Measurements from ENCODE around the gene FRS2.

The FRS2 gene

GRCh38 chr12:69467366-69467765, 2.8 kb upstream of the FRS2 start:
- no peak for DNase-seq

GRCh38 chr12:69468237-69469026, 1.8 kb upstream of the FRS2 start:
- DNase-seq: no peak

- no peak for DNase-seq
Measured at GRCh38 chr12:69469854-69470188, 367 bp upstream of the FRS2 start.

- DNase-seq: no peak
Measured at GRCh38 chr12:69471076-69471430, 865 bp downstream of the FRS2 start.

- DNase-seq: no peak
Measured at GRCh38 chr12:69471667-69472385, 1.6 kb downstream of the FRS2 start.

GRCh38 chr12:69473262-69473661, 3.1 kb downstream of the FRS2 start:
- no peak for DNase-seq

GRCh38 chr12:69474456-69474855, 4.3 kb downstream of the FRS2 start:
- no peak for DNase-seq

GRCh38 chr12:69475237-69475975, 5.2 kb downstream of the FRS2 start:
- no peak for DNase-seq

GRCh38 chr12:69476276-69477017, 6.3 kb downstream of the FRS2 start:
- peak; percentile 1 for DNase-seq

GRCh38 chr12:69479675-69480074, 9.5 kb downstream of the FRS2 start:
- DNase-seq: no peak

- no peak for DNase-seq
Measured at GRCh38 chr12:69480698-69481097, 10.5 kb downstream of the FRS2 start.

- no peak for DNase-seq
Measured at GRCh38 chr12:69481133-69481532, 10.9 kb downstream of the FRS2 start.

GRCh38 chr12:69483700-69484099, 13.5 kb downstream of the FRS2 start:
- no peak for DNase-seq

- DNase-seq: no peak
Measured at GRCh38 chr12:69484428-69484827, 14.2 kb downstream of the FRS2 start.

- no peak for DNase-seq
Measured at GRCh38 chr12:69490920-69491643, 20.9 kb downstream of the FRS2 start.

GRCh38 chr12:69492739-69493138, 22.6 kb downstream of the FRS2 start:
- no peak for DNase-seq

GRCh38 chr12:69495071-69495470, 24.9 kb downstream of the FRS2 start:
- no peak for DNase-seq

GRCh38 chr12:69497308-69498026, 27.3 kb downstream of the FRS2 start:
- no peak for DNase-seq

- no peak for DNase-seq
Measured at GRCh38 chr12:69500631-69501030, 30.4 kb downstream of the FRS2 start.

- DNase-seq: no peak
Measured at GRCh38 chr12:69501154-69501895, 31.1 kb downstream of the FRS2 start.
